Measurements from ENCODE around the gene TAS2R4.
"Not testable (repeated sequence)": the region's sequence is repeated elsewhere in the genome, so short reads cannot be mapped to it uniquely, and the experiment has no call there.

TAS2R4 gene

GRCh38 chr7:141820067-141820466 lies 43.6 kb downstream of the TAS2R4 start:
- Histone ChIP-seq H3K9ac (no peak overlapping the region), H3K4me2 (no peak overlapping the region), H3K9me3 (peaks cover 57% of the 10 kb centered on the region), H3K27ac (no peak overlapping the region), H3K36me3 (peaks cover 4% of the 10 kb centered on the region; the same call in 1 of the 2 replicates), H3K27me3 (no peaks in the 10 kb centered on the region), H4K20me1 (no peaks in the 10 kb centered on the region), H3K4me1 (no peaks in the 10 kb centered on the region), H3K4me3 (no peak overlapping the region)
- no peak for TF ChIP-seq Cebpa-rat (IDR thresholded peaks at IDR 0.05)

GRCh38 chr7:141822432-141822831 lies 46.0 kb downstream of the TAS2R4 start:
- peaks cover 57% of the 10 kb centered on the region for H3K9me3 ChIP-seq
- not testable (repeated sequence) for H3K27ac ChIP-seq, H4K20me1 ChIP-seq, H3K4me2 ChIP-seq, H3K27me3 ChIP-seq, H3K4me1 ChIP-seq, H3K9ac ChIP-seq, H3K36me3 ChIP-seq, H3K4me3 ChIP-seq

Measured in BLaER1 (cell line).